Raji (cell line): ENCODE results near the gene AQP12A.

Experiments used
- POLR2A ChIP-seq: IDR thresholded peaks from 2 replicates; pipeline ENCODE4 v1.6.1; 2011; ENCODE audit warnings: low read depth, low read length, control low read depth; ENCODE audit not compliant: insufficient read depth

Gene AQP12A

DNA sequence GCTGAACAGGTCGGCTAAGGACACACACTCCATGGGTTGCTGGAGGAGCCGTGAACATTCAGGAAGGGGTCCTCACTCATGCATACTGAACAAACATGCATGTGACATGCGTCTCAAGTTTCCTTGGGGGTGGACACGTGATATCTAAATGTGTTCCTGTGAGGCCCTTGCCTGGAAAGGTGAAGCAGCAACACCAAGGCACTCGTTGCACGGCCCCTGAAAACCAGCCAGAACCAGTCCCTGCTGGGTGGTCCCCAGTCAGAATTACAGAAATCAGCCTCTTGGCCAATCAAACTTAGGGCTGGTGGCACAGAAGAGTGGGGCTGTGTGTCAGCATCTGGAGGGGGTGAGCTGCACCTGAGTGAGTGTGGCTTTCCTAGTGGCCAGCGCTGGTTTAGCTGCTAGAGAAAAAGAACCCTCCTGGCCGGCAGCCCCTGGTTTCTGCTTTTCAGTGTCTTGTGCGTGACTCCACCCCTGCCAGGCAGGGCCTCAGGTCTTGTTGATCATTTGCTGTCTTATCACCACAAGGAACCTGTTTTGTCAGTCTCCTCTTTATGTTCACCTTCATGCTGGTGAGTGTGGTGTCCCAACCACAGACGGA, 5.8 kb upstream of the AQP12A start:
- no peak for TF ChIP-seq POLR2A

- no peak for TF ChIP-seq POLR2A
Measured at GRCh38 chr2:240686460-240686859, 5.2 kb upstream of the AQP12A start.

DNA sequence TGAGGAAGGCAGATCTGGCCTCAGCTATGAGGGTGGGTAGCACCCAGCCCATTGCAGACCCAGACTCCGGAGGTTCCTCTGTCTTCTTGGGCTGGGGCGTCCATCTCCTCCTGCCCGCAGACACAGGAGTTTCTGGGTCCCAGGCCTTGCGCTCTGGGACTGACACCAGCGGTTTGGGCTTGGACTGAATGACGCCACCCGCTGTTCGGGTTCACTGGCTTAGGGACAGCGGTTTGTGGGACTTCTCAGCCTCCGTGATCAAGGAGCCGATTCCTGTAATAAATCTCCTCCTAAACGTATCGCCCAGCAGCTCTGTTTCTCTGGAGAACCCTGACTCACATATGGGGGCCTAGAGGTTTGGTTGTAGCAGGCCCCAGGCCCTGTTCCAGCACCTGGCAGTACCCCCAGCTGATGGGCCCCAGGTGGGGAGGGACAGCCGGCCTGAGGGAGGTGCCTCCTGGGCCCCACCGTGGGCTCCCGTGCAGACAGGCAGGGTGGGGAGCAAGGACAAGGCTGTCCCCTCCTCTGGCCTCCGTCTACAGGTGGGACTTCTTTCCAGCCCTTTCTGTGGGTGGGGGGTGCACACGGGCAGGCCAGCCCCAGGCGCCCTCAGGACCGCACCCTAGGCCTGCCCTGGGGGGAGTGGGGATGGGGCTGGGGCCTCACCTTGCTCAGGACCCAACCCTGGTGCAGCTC, 4.5 kb upstream of the AQP12A start:
- TF ChIP-seq POLR2A, result no peak

DNA sequence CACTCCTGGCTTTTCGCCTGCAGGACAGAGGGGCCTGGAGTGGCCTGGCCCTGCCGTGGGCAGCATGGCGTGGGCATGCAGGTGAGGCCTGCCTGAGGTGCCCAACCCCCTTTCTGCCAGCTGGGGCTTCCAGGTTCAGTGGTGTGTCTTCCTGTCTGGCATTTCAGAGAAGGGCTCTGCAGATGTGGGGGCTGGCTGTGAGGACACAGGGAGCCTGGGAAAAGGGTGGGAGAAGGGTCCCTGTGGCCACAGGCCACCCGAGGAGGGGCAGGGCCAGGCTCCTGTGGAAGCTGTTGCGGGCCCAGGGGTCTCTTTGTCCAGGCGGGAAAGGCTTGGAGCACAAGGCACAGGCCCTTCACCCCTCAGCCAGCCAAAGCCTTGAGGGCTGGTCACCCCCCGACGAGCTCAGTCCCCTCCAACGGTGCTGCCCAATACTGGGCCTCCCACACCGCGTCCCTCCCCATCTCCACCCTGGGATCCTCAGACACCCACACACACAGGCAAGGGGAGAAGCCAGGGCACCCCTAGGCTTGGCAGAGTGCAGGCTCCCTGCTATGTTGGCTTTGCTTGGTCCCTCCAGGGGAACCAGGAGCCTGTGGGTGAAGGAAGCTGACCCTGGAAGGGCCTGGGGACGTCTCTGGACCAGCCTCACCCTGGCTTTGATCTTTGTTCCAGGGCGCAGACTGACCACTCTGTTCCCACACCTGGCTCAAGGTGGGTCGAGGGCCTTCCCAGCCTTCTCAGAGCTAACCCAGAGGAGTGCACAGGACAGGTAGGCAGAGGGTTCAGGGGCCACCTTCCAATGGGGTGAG, 3.7 kb upstream of the AQP12A start:
- TF ChIP-seq POLR2A, result no peak

GRCh38 chr2:240688553-240688919, 3.1 kb upstream of the AQP12A start:
- no peak for TF ChIP-seq POLR2A

DNA sequence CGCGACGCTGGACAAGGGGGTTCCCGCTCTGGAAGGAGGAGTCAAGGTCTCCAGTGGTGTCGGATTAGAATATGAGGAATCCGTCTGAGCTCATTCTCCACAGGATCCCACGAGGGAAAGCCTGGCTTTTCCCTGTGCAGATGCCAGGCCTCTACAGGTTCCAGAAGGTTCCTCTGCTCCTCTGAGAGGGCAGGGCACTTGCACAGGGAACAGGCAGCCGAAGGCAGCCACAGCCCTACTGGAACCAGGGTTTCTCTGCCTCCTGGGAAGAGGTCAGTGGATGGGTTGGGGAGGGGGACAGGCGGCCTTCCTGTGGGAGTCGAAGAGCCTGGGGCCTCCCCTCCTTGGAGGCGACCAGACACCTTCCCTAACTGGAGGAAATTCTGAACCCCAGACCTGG, 1.7 kb upstream of the AQP12A start:
- TF ChIP-seq POLR2A, result no peak

- TF ChIP-seq POLR2A, result no peak
Measured at GRCh38 chr2:240701091-240701735, 9.5 kb downstream of the AQP12A start.

DNA sequence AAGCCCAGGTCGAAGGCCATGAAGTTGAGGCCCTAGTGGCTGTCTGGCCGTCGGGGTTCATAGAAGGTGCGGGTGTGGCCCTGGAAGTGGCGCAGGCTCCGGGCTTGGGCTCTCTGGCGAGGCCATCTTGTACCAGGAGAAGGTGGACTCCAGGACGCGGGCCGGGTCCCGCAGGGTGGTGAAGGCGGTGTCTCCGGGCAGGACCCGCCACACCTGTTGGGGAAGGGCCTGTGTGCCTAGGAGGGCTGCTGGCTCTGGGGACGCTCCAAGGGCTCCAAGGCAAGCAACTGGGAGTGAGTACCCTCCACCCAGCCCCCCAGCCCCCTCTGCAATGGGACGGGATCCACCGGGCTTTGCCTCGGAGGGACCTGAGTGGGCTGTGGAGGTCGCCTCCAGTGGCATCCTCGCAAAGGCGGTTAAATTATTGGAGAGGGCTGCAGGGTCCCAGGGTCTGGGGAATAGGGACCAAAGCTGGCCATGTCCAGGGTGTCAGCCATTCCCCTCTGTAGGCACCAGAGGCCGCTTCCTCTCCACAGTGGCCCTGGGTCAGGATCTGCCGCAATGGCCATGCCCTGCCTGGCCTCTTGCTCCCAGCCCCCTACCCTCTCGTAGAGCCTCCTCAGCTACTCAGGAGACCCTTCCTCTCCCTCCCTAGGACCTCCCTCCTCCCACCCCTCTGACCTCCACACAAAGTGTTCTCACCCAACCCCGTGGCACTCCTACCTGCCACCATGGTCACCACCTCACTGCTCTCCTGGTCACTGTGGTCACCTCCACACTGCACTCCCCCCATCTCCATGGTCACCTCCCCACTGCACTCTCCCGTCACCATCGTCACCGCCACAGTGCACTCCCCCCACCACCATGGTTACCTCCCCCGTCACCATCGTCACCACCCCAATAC, 10.3 kb downstream of the AQP12A start:
- TF ChIP-seq POLR2A, result no peak

GRCh38 chr2:240702640-240703011, 11.0 kb downstream of the AQP12A start:
- no peak for TF ChIP-seq POLR2A

DNA sequence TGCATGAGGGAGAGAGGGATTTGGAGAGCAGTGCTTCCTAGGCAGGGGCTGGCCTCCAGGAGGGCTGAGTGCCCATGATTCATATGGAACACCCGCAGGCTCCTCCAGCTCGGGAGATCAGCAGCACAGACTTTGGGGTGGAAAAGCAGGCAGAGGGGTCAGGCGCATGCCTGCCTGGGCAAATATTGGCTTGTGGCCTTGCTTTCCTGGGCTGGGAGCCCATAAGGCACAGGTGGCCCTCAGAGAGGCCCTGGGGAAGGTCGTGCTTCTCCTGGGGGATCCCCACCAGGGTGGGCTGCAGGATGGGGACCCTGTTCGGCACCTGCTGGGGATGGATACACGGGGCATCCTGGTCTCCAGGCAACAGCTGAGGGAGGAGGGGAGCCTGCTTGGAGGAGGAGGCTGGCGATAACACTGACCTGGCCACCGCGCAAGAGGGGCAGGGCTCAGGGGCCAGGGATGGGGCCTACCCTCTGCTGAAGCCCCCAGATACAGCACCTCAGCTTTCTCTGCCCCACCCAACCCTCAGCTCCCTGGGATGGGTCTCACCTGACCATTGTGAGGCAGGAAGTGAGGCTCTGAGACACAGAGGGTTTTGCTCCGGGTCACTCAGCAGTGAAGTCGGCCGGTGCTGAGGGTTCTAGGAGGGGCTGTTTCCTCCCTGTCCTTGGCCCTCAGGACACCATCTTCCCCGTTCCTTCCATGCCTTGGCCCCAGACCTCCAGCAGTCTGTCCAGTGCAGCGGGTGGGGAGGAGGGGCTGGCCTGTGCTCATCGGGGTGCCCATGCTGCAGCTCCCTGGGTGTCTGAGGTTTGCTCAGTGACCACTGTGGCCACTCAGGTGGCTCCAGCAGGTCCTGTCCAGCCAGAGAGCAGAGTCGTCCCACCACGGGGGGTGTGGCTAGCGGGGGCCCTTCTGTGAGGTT, 12.0 kb downstream of the AQP12A start:
- TF ChIP-seq POLR2A, result no peak

DNA sequence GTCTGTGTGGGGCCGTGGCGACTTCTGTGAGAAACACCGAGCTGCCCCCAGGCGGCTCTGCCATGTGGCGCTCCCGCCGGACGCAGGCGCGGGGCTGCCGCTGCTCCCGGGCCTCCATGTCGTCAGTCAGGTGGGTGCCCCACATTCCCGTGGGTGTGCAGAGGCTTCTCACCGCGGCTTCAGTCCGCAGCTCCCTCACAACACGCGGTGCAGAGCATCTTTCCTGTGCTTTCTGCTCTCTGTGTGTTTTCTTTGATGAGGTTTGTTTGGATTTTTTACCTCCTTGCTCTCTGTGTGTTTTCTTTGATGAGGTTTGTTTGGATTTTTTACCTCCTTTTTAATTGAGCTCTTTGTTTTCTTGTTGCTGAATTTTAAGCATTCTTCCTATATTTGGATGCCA, 13.0 kb downstream of the AQP12A start:
- TF ChIP-seq POLR2A, result no peak

- no peak for TF ChIP-seq POLR2A
Measured at GRCh38 chr2:240705204-240705791, 13.6 kb downstream of the AQP12A start.

- TF ChIP-seq POLR2A, result no peak
Measured at GRCh38 chr2:240707043-240707756, 15.5 kb downstream of the AQP12A start.

GRCh38 chr2:240707821-240708220, 16.2 kb downstream of the AQP12A start:
- TF ChIP-seq POLR2A, result no peak
